AG04450 (cell line): ENCODE data around the gene AIMP1. TPM values are rescaled to one million over a fixed set of nuclear protein-coding genes. Genes with fewer than 3 reads are reported as not detected.
A peak's percentile ranks its signal among the peaks of the same experiment; 100 is the strongest.

ENCODE experiments used
- CTCF ChIA-PET: fragments of 300-600, 350-600 bp; formaldehyde crosslinking; extraction: SDS; loops from one replicate; lab custom pipeline; 2022; ENCODE audit warnings: antibody characterized with exemption, inconsistent platforms; lab: Charles Lee
- POLR2A ChIA-PET: fragments of 350-600 bp; formaldehyde crosslinking; extraction: SDS; loops from one replicate; lab custom pipeline; 2021; ENCODE audit warnings: antibody characterized with exemption, inconsistent platforms; lab: Yijun Ruan, JAX
- DNase-seq: peaks from one replicate; pipeline ENCODE4 v3.0.0-alpha.2; 2011; ENCODE audit warnings: low read depth, low spot score
- H3K27ac ChIP-seq: one replicate; pipeline ENCODE4 v1.5.1; 2012; ENCODE audit warnings: low read depth, low read length, control low read depth
- H3K27me3 ChIP-seq: one replicate; pipeline ENCODE4 v1.6.0; 2012; ENCODE audit warnings: low read length; ENCODE audit not compliant: control insufficient read depth, insufficient read depth
- H3K4me3 ChIP-seq: 2 replicates; pipeline ENCODE4 v1.5.1; 2011; ENCODE audit warnings: mild to moderate bottlenecking, low read depth, low read length, control low read depth
- H3K9me3 ChIP-seq: 2 replicates; pipeline ENCODE4 v1.5.1; 2012; ENCODE audit warnings: low read length; ENCODE audit not compliant: control insufficient read depth, insufficient read depth
- CTCF ChIP-seq: IDR thresholded peaks from 2 replicates; pipeline ENCODE4 v1.5.1; 2011; ENCODE audit warnings: low read depth, low read length, control low read depth, inconsistent platforms
- polyA plus RNA-seq: library from polyadenylated mRNA; depleted of rRNA; stranded (reverse); fragments of >200 nt; gene quantifications from 2 replicates; pipeline ENCODE4 v1.2.3, GENCODE V29; 2011

AIMP1 gene
- polyA plus RNA-seq, 1 experiment: 52.9 TPM

DNA sequence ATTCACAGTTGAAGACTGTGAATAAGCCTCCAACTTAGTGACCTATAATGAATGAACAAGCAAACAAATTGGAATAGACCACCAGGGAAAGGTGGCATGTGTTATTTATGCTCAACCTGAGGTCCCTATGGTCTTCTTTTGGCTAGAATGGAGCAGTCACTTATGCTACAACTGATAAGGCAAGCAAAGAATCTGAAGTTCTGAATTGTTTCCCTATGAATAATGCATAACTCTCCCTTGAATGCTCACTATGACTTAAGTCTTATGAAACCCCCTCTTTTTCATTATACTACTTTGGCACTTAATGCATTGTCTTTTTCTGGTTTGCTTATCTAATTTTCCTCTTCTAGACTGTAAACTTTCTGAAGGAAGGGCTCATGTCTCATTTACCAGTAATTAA, 49.7 kb downstream of the AIMP1 start:
- POLR2A ChIA-PET: no interaction called here
- DNase-seq: no peak
- no peak for TF ChIP-seq CTCF

DNA sequence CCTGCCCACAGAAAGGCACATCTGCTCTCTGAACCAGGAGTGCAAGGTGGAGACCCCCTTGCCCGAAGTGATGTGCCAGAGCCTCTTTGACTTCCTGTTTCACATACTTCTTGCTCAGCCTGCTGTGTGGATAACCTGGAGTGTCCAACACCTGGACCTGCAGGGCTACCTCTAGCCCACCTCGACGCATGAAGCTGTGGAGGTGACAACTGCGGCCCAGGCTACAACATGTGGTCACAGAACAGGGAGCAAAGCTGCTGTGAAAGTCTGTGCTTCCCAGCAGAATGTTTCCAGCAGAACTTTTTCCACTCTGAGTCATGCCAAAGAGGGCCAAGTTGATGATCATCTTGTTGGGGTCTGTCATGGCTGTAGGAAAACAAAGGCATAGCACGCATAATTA, 50.7 kb downstream of the AIMP1 start:
- Histone ChIP-seq H3K27ac (no peak overlapping the region), H3K9me3 (no peaks in the 10 kb centered on the region), H3K27me3 (no peaks in the 10 kb centered on the region), H3K4me3 (no peak overlapping the region)
- ChIA-PET POLR2A (no interaction called here), CTCF (interaction anchor here (2.3 to 4.9 kb wide), 2 partner anchors 100 to 137 kb away, joined by 10 to 66 read pairs; no protein-coding TSS in a partner anchor)
- no peak for DNase-seq
- no peak for TF ChIP-seq CTCF

More for the DNA sequence above, 49.7 kb downstream of the AIMP1 start:
- Histone ChIP-seq H3K9me3 (no peaks in the 10 kb centered on the region), H3K4me3 (no peak overlapping the region), H3K27ac (peak overlapping the region; percentile 42), H3K27me3 (no peaks in the 10 kb centered on the region)
- CTCF ChIA-PET: interaction anchor here (0.9 to 4.2 kb wide), 5 partner anchors 38 to 533 kb away, joined by 3 to 22 read pairs (median 9); no protein-coding TSS in a partner anchor

GRCh38 chr4:106368678-106369077, 52.3 kb downstream of the AIMP1 start, which contains the start of gene GIMD1:
GIMD1 (minus strand) TSS chr4:106368778; CDS start chr4:106367435, 1,343 bp downstream.
- DNase-seq: no peak
- H3K9me3 ChIP-seq: no peaks in the 10 kb centered on the region
- no peak for TF ChIP-seq CTCF
- ChIA-PET POLR2A (no interaction called here), CTCF (interaction anchor here (0.7 to 4.9 kb wide), 16 partner anchors 11 to 530 kb away, joined by 3 to 66 read pairs (median 5); no protein-coding TSS in a partner anchor)
- no peaks in the 10 kb centered on the region for H3K27me3 ChIP-seq
- H3K4me3 ChIP-seq: no peak within 1 kb of the TSS
- no peak within 1 kb of the TSS for H3K27ac ChIP-seq

DNA sequence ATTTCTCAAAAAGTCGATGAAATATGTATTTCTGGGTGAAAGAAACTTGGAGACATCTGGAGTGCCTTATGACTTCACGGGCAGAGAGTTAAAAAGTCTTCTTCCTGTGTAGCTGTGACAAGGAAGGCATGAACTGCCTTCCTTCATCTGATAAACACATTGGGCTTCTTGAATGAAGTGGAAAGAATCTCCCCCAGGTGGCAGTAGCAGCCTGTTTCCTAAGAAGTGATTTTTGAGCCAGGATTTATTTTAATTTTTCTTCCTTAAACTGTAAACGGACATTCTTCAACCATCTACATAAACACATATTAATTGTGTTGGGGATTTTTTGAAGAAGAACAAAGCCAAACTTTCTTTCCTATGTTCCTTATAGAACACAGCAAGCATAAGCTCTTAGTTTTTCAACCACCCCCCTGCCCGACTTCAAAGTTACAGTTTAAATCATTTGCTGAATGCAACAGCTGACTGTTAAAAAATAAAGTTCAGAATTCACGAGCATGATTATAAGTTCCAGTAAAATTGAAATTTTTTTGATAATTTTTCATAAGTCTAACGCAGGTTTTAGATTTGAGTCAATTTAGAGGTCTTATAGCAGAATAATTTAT, 53.2 kb downstream of the AIMP1 start:
- CTCF ChIA-PET: interaction anchor here (0.5 to 4.9 kb wide), 39 partner anchors 10 to 1296 kb away, joined by 3 to 66 read pairs (median 4); no protein-coding TSS in a partner anchor
- no peak overlapping the region for H3K4me3 ChIP-seq
- peak; percentile 61 for DNase-seq
- H3K9me3 ChIP-seq: no peaks in the 10 kb centered on the region
- H3K27me3 ChIP-seq: no peaks in the 10 kb centered on the region
- TF ChIP-seq CTCF: peak; percentile 82
- POLR2A ChIA-PET: no interaction called here
- no peak overlapping the region for H3K27ac ChIP-seq

DNA sequence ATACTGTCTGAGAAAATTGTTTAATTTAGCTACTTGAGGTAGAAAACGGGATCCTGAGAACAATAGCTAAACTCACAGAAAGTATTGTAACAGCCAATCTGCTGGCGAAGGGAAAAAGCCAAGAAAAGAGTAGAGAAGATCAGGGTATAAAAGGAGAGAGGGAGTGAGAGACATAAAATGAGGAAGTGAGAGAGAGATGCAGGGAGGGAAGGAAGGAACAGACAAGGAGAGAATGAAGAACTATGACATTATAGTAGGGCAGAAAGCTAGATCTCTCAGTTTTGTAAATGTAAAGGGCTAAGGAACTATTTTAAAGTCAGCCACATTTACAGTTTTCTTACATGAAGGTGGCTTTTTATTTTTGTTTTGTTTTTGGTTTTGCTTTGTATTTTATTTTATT, 53.9 kb downstream of the AIMP1 start:
- DNase-seq: no peak
- no peak overlapping the region for H3K27ac ChIP-seq
- no peaks in the 10 kb centered on the region for H3K9me3 ChIP-seq
- no peak for TF ChIP-seq CTCF
- ChIA-PET POLR2A (no interaction called here), CTCF (interaction anchor here (0.5 to 4.9 kb wide), 38 partner anchors 9 to 1295 kb away, joined by 3 to 66 read pairs (median 4); no protein-coding TSS in a partner anchor)
- no peaks in the 10 kb centered on the region for H3K27me3 ChIP-seq
- no peak overlapping the region for H3K4me3 ChIP-seq
